HepG2 (cell line): ENCODE data around the gene SCUBE1. TPM values are rescaled to one million over a fixed set of nuclear protein-coding genes. Genes with fewer than 3 reads are reported as not detected.

Experiments
- FOSL2 ChIP-seq: sonication (generic); formaldehyde crosslinking; IDR thresholded peaks from 2 replicates; pipeline ENCODE4 v1.4.0; 2020; ENCODE audit warnings: missing genetic modification reagents
- HOXA9 ChIP-seq: sonication (generic); formaldehyde crosslinking; IDR thresholded peaks from 2 replicates; pipeline ENCODE4 v1.8.1; 2022; ENCODE audit warnings: missing genetic modification reagents, mild to moderate bottlenecking, moderate library complexity, borderline replicate concordance
- ISL2 ChIP-seq: sonication (generic); formaldehyde crosslinking; IDR thresholded peaks from 2 replicates; pipeline ENCODE4 v1.5.0; 2020; ENCODE audit warnings: missing genetic modification reagents
- KAT2B ChIP-seq: fragments of 150-350 bp; IDR thresholded peaks from 2 replicates; pipeline ENCODE4 v1.6.1; 2014; ENCODE audit warnings: low read depth, low read length, borderline replicate concordance
- KDM2A ChIP-seq: sonication (generic); formaldehyde crosslinking; IDR thresholded peaks from 2 replicates; pipeline ENCODE4 v1.4.0; 2020; ENCODE audit warnings: low read depth, missing genetic modification reagents, borderline replicate concordance
- MBD4 ChIP-seq: IDR thresholded peaks from 2 replicates; pipeline ENCODE4 v1.6.1; 2012; ENCODE audit warnings: low read length, inconsistent platforms, borderline replicate concordance
- MTF2 ChIP-seq: sonication (generic); formaldehyde crosslinking; IDR thresholded peaks from 2 replicates; pipeline ENCODE4 v1.5.0; 2020; ENCODE audit warnings: missing genetic modification reagents, borderline replicate concordance
- NR2C2 ChIP-seq: sonication (generic); formaldehyde crosslinking; IDR thresholded peaks from 2 replicates; pipeline ENCODE4 v1.4.0; 2020; ENCODE audit warnings: missing genetic modification reagents, mild to moderate bottlenecking, moderate library complexity, borderline replicate concordance
- RAD51 ChIP-seq: fragments of 450-650 bp; IDR thresholded peaks from 2 replicates; pipeline ENCODE4 v1.6.1; 2016; ENCODE audit warnings: borderline replicate concordance
- RFX5 ChIP-seq: IDR thresholded peaks from 2 replicates; pipeline ENCODE4 v1.6.1; 2011; ENCODE audit warnings: low read depth, low read length, improper control_type of control experiment
- TBL1XR1 ChIP-seq: fragments of 150-350 bp; IDR thresholded peaks from 2 replicates; pipeline ENCODE4 v1.6.1; 2014; ENCODE audit warnings: borderline replicate concordance, low read length; ENCODE audit not compliant: partially characterized antibody
- ZBTB20 ChIP-seq: sonication (generic); formaldehyde crosslinking; IDR thresholded peaks from 2 replicates; pipeline ENCODE4 v1.8.1; 2023; ENCODE audit warnings: missing genetic modification reagents, low read depth, mild to moderate bottlenecking, borderline replicate concordance
- ZMYM3 ChIP-seq: sonication (generic); formaldehyde crosslinking; IDR thresholded peaks from 2 replicates; pipeline ENCODE4 v1.5.1; 2020; ENCODE audit warnings: mild to moderate bottlenecking, missing genetic modification reagents
- ZNF484 ChIP-seq: sonication (generic); formaldehyde crosslinking; IDR thresholded peaks from 2 replicates; pipeline ENCODE4 v1.5.1; 2020; ENCODE audit warnings: mild to moderate bottlenecking, low read depth, missing genetic modification reagents, borderline replicate concordance
- ZNF883 ChIP-seq: sonication (generic); formaldehyde crosslinking; IDR thresholded peaks from 2 replicates; pipeline ENCODE4 v1.5.1; 2020; ENCODE audit warnings: mild to moderate bottlenecking, missing genetic modification reagents; ENCODE audit errors: not compliant biosample characterization
- ZNF891 ChIP-seq: sonication (generic); formaldehyde crosslinking; IDR thresholded peaks from 2 replicates; pipeline ENCODE4 v1.5.0; 2020; ENCODE audit warnings: mild to moderate bottlenecking, missing genetic modification reagents
- ZSCAN20 ChIP-seq: sonication (generic); formaldehyde crosslinking; IDR thresholded peaks from 2 replicates; pipeline ENCODE4 v1.4.0; 2020; ENCODE audit warnings: missing genetic modification reagents, mild to moderate bottlenecking, borderline replicate concordance
- ZSCAN30 ChIP-seq: sonication (generic); formaldehyde crosslinking; IDR thresholded peaks from 2 replicates; pipeline ENCODE4 v1.5.0; 2020; ENCODE audit warnings: mild to moderate bottlenecking, missing genetic modification reagents
- polyA plus RNA-seq, 8 experiments: library from polyadenylated mRNA; depleted of rRNA in 3 of 8; stranded (reverse) in 7 of 8; unstranded in 1 of 8; fragments of >200 nt; fragmentation: Illumina TruSeq in 4 of 8; extraction: Trizol in 4 of 8; gene quantifications; 2 replicates each; pipeline versions ENCODE4 v1.2.1 to v1.2.3, GENCODE V29; 2011 to 2016; ENCODE audit warnings: low read depth in 4 of 8, missing spikeins in 1 of 8, mixed read lengths in 1 of 8; ENCODE audit not compliant: insufficient read depth in 1 of 8
- total RNA-seq, 5 experiments: library from RNA; depleted of rRNA; stranded (reverse); fragments of >200 nt; fragmentation: Illumina TruSeq; extraction: Trizol; gene quantifications; 2 replicates each; pipeline ENCODE4 v1.2.3, GENCODE V29; 2016; ENCODE audit warnings: low read depth in 1 of 5
- TF ChIP-seq, protein P1 (sequence below): IDR thresholded peaks from 2 replicates; pipeline ENCODE4 v1.6.1; 2016; ENCODE audit warnings: mild to moderate bottlenecking
- TF ChIP-seq, protein P2 (sequence below): sonication (generic); formaldehyde crosslinking; IDR thresholded peaks from 2 replicates; pipeline ENCODE4 v1.4.0; 2020; ENCODE audit warnings: missing genetic modification reagents, borderline replicate concordance

The SCUBE1 gene
- total and polyA plus RNA-seq, 2 of the 13 experiments (the other 11 are each of a cell fraction or from before 2014, with no cell fraction given) = under 0.01 to 0.05 TPM

DNA sequence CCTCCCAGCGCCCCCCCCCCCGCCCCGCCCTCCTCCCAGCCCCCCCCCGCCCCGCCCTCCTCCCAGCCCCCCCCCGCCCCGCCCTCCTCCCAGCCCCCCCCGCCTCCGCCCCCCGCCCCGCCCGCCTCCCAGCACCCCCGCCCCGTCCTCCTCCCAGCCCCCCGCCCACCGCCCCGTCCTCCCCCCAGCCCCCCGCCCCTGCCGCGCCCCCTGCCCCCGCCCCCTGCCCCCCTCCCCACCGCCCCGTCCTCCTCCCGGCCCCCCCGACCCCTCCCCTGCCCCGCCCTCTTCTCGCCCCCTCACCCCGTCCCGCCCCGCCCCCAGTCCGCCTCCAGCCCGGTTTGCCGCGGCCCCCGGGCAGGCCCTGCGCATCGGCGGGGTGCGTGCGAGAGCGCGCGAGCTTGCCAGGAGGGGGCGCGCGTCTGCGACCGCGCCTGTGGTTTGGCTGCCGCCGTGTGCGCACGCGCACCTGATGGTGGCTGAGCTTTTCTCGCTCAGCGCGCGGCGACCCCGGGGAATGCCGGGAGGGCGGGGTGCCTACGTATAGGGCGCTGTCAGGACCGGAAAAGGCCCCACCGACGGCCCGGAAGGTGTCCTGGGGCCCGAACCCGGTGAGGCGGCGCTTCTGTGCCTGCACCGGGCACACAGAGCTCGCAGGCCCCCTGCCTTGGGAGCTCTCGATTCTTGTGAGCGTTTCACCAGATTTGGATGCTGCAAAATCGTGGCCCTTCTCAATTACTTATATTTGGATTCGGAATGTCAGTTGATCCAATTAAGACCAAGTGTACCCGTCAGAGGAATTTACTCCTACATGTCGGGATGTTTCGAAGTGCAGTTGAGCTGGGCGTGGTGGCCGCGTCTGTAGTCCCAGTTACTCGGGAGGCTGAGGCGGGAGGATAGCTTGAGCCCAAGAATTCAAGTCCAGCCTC is 155.7 kb downstream of the SCUBE1 start (continued):
- TF ChIP-seq KAT2B = no peak
- TF ChIP-seq KDM2A (CRISPR knock-in tag) = peak; percentile 83
- 0 out of 2 replicates have a peak, but pooled peaks have one; percentile 39 for TF ChIP-seq ISL2 (CRISPR knock-in tag)
- TF ChIP-seq, protein P1, sequence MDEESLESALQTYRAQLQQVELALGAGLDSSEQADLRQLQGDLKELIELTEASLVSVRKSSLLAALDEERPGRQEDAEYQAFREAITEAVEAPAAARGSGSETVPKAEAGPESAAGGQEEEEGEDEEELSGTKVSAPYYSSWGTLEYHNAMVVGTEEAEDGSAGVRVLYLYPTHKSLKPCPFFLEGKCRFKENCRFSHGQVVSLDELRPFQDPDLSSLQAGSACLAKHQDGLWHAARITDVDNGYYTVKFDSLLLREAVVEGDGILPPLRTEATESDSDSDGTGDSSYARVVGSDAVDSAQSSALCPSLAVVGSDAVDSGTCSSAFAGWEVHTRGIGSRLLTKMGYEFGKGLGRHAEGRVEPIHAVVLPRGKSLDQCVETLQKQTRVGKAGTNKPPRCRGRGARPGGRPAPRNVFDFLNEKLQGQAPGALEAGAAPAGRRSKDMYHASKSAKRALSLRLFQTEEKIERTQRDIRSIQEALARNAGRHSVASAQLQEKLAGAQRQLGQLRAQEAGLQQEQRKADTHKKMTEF (CRISPR knock-in tag) = peak; percentile 91
- TF ChIP-seq RFX5 = peak; percentile 22; the same call in 1 of the 2 replicates
- TF ChIP-seq ZNF891 = 0 out of 2 replicates have a peak, but pooled peaks have one; percentile 49
- TF ChIP-seq ZMYM3 = peak; percentile 80
- no peak for TF ChIP-seq ZNF484 (CRISPR knock-in tag)
- TF ChIP-seq NR2C2 (CRISPR knock-in tag) = peak; percentile 97
- TF ChIP-seq HOXA9 (CRISPR knock-in tag) = no peak; the same call in 1 of the 2 replicates
- TF ChIP-seq, protein P2, sequence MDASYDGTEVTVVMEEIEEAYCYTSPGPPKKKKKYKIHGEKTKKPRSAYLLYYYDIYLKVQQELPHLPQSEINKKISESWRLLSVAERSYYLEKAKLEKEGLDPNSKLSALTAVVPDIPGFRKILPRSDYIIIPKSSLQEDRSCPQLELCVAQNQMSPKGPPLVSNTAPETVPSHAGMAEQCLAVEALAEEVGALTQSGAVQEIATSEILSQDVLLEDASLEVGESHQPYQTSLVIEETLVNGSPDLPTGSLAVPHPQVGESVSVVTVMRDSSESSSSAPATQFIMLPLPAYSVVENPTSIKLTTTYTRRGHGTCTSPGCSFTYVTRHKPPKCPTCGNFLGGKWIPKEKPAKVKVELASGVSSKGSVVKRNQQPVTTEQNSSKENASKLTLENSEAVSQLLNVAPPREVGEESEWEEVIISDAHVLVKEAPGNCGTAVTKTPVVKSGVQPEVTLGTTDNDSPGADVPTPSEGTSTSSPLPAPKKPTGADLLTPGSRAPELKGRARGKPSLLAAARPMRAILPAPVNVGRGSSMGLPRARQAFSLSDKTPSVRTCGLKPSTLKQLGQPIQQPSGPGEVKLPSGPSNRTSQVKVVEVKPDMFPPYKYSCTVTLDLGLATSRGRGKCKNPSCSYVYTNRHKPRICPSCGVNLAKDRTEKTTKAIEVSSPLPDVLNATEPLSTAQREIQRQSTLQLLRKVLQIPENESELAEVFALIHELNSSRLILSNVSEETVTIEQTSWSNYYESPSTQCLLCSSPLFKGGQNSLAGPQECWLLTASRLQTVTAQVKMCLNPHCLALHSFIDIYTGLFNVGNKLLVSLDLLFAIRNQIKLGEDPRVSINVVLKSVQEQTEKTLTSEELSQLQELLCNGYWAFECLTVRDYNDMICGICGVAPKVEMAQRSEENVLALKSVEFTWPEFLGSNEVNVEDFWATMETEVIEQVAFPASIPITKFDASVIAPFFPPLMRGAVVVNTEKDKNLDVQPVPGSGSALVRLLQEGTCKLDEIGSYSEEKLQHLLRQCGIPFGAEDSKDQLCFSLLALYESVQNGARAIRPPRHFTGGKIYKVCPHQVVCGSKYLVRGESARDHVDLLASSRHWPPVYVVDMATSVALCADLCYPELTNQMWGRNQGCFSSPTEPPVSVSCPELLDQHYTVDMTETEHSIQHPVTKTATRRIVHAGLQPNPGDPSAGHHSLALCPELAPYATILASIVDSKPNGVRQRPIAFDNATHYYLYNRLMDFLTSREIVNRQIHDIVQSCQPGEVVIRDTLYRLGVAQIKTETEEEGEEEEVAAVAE (CRISPR knock-in tag) = peak; percentile 31; the same call in 1 of the 2 replicates
- no peak for TF ChIP-seq ZSCAN30 (CRISPR knock-in tag)
- no peak for TF ChIP-seq MBD4
- peak; percentile 37 for TF ChIP-seq FOSL2 (CRISPR knock-in tag)
- peak; percentile 60; the same call in 1 of the 2 replicates for TF ChIP-seq ZBTB20 (CRISPR knock-in tag)
- TF ChIP-seq RAD51 = no peak
- TF ChIP-seq ZNF883 (CRISPR knock-in tag) = no peak
- no peak; the same call in 1 of the 2 replicates for TF ChIP-seq ZSCAN20 (CRISPR knock-in tag)
- no peak; the same call in 1 of the 2 replicates for TF ChIP-seq MTF2 (CRISPR knock-in tag)
- no peak for TF ChIP-seq TBL1XR1
